HG02763 (cell line): ENCODE measurements around the gene ATXN2.
"Not testable (repeated sequence)": the region's sequence is repeated elsewhere in the genome, so short reads cannot be mapped to it uniquely, and the experiment has no call there.

ENCODE experiments used
- ATAC-seq: cut with Tn5 transposase; IDR thresholded peaks from one replicate; pipeline ENCODE4 v1.9.1; 2021; ENCODE audit warnings: mild to moderate bottlenecking, moderate library complexity; ENCODE audit not compliant: unreplicated experiment

ATXN2 gene

DNA sequence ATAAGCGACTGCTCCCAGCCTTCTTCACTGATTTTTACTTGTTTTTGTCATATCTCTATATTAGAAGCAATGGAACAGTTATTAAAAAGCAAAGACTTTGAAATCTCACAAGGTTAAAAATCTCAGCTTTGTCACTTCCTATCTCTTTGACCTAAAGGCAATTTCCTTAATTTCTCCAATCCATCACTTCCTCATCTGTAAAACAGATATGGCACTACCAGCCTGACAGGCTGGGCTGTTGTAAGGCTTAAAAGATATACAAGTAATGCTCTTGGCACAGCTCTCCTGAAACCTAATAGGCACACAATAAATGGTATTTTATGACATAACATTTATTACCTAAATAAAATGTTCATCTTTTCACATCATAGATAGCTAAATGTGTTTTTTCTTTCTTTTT lies 25.6 kb downstream of the ATXN2 start:
- no peak for ATAC-seq

DNA sequence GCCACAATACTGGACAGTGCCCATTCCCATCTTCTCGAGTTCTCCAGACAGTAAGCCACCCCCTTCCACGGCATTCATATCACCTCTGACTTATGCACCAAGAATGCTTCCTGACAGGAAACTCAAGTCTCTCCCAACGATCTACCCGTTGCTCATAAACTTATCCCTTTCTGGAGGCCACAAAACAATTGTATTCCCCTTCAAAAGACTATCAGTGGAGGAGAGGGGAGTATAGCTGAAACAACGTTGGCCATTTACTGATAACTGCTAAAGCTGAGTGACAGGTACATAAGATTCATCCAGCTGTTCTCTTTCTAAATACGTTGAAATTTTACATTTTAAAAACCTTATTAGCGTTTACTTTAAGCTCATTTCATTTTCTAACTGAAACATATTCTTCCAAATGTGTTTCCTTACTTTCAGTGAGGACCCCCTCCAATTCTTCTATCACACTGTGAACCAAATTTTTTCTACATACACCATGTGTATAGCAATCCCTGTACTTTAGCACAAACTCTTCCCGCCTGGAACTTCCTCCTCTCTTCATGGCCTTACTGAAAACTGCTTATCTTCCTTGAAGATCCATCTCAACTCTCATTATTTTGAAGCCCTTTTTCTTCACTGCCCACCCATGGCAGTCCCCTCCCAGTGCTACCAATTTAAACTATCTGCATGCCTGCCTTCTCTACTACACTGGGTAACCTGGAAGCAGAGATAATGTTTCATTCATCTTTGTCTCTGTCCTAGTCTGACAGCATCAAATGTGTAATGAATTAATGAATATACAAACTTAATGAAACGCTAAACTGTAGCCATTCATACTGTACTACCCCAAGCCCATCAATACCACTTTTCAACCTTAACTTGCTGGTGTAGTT lies 28.8 kb downstream of the ATXN2 start:
- no peak for ATAC-seq

DNA sequence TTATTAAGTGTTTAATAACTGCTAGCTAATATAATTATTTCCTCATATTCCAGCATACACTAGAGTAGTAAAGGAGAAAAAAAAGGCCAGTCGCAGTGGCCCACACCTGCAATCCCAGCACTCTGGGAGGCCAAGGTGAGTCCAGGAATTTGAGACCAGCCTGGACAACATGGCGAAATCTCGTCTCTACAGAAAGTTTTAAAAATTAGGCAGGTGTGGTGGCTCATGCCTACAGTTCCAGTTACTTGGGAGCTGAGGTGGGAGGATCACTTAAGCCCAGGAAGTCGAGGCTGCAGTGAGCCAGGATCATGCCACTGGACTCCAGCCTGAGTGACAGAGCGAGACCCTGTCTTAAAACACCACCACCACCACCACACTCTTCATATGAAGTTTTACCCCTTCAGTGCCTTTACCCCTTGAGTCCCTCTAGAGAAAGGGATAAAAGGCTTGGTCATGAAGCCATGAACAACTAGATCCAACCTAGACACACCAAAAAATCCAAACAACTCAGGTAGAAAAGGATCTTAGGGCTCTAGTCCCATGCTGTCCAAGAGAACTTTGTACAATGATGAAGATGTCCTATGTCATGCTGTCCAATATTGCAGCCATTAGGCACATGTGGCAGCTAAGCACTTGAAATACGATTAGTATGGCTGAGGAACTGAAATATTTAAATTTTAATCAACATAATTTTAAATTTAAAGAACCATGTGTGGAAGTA lies 29.6 kb downstream of the ATXN2 start:
- no peak for ATAC-seq

DNA sequence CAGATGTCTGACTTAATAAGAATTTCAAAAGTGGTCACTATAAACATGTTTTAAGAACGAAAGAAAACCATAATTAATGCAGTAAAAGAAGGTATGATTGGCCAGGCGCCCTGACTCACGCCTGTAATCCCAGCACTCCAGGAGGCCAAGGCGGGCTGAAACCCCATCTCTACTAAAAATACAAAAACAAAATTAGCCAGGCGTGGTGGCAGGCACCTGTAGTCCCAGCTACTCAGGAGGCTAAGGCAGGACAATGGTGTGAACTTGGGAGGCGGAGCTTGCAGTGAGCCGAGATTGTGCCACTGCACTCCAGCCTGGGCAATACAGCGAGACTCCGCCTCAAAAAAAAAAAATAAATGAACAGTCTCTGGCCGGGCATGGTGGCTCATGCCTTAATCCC lies 38.3 kb downstream of the ATXN2 start:
- ATAC-seq = not testable (repeated sequence)

DNA sequence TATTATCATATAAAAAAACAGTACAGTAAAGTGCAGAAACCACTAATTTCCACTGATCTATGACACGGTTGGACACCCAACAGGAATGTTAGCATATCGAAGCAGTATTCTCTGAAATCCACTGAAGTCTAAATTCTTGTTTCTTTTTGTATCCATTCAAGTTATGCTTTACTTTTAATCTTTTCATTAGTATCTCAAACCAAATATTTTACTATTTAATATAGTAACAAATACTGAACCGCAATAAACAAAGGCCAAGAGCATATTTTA lies 41.1 kb downstream of the ATXN2 start:
- ATAC-seq = no peak

DNA sequence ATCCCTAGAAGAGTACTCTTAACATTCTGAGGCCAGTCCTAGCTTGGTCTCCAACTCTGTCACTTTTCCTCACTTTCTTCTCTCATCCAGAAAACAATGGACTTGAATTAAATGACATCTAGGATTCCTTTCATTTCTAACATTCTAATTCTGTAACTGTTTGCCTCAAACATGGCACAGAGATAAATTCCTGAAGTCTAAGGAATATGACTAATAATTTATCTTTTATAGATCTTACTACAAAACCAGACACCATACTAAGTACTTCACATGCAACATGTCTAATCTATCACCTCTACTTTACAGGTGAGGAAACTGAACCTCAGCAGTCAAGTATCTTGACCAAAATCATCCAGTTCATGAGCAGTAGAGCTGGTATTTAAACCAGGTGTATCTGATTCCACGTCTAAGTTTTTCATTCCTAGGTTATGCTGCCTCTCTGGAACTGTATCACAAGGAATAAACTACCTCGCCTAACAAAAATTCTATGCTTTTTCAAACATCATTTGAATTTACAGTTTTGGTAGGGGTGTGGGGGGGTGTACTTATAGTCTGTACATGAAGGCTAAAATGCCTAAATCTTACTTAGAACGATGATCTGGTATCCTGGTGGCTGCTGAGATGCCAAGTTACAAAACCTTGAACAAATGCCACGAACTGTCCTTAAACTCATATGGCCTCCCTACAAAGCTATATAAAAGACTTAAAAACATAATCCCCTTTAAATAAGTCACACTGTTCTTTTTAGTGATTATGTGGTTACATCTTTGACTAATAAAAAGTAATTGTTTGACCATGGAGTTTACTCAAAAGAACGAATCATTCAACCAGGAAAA lies 41.6 kb downstream of the ATXN2 start:
- no peak for ATAC-seq

DNA sequence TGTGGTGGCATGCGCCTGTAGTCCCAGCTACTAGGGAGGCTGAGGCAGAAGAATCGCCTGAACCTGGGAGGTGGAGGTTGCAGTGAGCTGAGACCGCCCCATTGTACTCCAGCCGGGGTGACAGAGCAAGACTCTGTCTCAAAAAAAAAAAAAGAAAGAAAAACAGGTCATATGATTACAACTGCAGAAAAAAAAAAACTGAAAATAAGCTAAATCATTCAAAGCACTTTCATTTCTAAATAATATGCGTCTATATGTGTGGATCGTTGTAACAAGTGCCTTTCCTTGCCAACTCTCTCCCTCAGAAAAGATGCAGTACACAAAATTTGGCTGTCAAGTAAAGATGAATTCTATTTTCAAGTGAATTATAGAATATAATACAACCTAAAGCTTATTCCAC lies 42.4 kb downstream of the ATXN2 start:
- no peak for ATAC-seq

DNA sequence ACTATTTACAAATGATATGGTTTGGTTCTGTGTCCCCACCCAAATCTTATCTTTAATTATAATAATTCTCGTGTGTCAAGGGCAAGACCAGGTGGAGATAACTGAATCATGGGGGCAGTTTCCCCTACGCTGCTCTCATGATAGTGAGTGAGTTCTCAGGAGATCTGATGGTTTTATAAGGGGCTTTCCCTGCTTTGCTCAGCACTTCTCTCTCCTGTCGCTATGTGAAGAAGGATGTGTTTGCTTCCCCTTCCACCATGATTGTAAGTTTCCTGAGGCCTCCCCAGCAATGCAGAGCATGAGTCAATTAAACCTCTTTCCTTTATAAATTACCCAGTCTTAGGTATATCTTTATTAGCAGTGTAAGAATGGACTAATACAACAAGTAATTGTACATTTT lies 43.8 kb downstream of the ATXN2 start:
- ATAC-seq = not testable (repeated sequence)

DNA sequence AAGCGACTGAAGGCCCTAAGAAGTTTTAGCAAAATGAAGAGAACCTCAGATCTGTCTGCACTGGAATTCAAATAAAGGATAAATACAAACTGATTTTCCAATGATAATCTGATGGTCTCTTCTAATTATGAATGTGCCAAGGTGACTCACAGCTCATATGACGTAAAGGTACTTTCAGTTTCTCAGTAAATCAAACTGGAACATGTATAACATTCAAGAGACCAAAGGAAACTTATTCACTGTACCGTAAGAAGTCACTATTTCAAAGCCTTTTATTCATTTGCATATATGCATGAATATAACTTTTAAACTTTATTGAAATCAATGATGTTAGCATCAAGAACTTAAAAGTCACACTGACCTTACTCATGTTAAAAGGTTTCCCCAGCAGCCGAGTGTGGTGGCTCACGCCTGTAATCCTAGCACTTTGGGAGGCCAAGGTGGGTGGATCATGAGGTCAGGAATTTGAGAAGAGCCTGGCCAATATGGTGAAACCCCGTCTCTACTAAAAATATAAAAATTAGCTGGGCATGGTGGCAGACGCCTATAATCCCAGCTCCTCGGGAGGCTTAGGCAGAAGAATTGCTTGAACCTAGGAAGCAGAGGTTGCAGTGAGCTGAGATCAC lies 52.2 kb downstream of the ATXN2 start:
- no peak for ATAC-seq

DNA sequence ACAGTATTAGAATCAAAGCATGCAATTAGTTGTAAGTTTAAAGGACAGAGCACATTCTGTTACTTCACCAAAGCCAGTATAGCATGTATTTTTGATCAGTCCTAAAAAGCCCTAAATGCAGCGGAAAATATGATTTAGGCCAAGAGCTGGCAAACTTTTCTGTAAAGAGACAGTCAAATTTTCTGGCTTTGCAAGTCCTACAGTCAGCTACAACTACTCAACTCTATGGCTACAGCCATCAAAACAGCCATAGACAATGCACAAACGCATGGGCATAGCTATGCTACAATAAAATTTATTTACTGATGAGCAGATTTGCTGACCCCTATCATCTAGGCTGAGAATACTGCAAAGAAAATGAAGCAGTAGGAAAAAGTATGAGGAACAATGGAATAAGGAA lies 52.9 kb downstream of the ATXN2 start:
- ATAC-seq = no peak

DNA sequence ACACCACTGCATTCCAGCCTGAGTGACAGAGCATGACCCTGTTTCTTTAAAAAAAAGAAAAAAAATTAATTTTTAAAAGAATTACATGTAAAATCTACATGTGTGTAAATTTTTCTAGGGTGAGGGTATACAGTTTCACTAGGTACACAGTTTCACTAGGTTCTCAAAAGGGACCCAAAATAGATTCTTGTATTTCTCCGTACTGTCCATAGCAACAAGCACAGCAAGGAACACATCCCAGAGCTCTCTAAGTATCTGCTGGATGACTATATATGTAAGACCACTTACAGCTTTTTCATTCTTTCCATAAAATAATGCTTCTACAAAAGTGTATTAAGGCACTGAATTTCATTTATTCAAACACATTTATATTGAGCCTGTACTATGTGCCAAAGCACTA lies 55.1 kb downstream of the ATXN2 start:
- no peak for ATAC-seq

DNA sequence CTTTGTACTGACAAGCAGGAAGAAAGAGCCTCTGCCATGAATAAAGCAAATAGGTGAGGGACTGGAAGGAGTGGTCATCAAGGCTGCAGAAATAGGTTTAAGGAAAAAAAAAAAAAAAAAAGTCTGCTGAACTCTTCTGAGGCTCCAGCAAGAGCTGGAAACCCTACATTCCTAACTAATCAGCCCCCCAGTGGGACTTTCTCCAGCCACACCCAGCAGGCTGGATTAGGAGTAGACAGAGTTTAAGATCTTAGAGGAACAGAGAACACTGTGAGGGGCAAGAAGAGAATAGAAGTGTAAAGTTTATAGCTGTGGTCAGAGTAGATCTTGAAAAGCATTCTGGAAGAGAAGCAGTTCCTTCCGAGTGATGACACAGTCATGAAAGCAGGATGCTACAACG lies 66.4 kb downstream of the ATXN2 start:
- no peak for ATAC-seq

DNA sequence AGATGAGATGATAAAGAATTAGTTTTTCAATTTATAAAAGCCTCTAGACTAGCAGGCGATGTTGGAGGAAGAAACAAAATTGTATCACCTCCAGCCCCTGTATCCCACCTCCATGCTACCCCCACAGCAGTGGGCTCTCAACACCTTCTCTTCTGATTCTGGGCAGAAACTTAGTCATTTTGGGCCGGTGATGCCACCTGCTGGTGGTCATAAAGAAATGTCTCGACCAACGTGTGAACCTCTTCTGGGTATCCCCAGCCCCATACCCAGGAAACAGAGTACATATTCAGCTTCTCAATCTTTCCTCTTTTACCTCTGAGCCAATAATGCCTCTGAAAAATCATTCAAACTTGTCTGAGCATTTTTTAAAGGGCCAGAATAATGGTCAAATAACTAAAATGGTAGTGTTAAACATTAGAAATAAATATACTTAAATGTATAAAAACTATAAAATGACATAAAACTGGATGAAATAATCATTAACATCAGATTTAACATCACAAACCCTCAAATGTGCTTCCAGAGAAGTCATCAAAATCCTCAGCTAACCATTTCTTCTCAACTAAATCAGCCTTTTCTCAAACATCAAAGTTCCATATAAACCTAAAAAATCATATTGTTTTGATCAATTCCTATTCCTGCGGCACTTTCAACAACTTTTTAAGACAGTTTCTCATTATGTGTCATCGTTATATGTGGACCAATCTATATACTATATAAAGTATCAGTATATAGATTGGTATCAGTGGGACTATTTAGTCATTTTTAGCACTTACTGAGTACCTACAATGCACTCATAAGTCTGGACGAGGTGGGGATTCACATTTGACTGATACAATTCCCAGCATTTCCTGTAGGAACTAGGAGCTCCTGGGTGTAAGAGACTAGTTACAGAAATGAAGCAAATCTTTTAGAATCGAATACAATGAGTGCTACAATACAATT lies 69.4 kb downstream of the ATXN2 start:
- no peak for ATAC-seq

DNA sequence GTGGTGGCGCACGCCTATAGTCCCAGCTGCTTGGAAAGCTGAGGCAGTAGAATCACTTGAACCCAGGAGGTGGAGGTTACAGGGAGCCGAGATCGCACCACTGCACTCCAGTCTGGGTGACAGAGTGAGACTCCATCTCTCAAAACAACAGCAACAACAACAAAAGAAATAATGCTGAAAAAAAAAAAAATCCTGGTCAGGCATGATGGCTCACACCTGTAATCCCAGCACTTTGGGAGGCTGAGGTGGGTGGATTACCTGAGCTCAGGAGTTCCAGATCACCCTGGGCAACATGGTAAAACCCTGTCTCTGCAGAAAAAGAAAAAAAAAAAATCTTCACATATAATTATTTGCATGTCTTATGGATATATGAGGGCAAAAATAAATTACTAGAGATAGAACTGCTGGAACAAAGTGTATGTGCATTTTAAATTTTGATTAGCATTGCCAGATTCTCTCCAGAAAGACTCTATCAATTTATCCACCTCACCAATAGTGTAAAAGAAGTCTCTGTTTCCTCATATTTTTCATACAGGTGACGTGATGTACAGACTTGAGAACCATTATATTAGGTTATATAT lies 75.4 kb downstream of the ATXN2 start:
- no peak for ATAC-seq

DNA sequence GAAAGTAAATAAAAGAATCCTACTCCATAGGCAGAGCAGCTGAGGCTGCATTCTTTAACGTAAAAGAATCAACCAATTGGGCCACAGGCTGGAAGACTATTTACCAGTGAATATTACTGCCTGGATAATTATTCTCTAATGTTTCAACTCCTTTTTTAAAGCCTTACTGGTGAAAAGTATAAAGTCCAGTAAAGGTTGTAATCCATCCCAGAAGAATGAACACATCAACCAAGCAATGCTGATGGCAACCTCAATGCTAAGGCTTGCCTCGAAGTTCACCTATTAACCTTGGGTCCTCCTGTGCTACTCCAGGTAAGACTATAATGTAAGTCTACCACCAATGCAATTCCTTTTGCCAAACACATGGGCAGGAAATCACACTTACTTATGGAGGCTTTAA lies 77.3 kb downstream of the ATXN2 start:
- no peak for ATAC-seq

DNA sequence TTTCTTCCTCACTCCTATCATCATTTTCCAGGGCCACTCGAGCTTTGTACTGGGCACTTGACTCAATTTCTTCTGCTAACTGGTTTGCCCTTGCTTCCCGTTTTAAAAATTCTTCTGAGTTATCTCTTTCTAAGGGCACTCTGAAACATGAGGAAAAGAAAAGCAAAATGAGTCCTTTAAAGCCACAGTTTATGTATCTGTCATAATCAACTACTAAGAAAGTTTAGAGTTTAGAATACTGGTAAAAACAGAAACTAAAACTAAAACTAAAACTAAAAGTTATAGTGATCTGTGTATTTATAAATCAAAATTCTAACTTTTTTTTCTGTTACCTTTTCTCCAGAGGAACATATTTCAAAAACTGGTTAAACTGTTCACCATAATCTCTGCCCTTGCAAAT lies 79.2 kb downstream of the ATXN2 start:
- no peak for ATAC-seq

DNA sequence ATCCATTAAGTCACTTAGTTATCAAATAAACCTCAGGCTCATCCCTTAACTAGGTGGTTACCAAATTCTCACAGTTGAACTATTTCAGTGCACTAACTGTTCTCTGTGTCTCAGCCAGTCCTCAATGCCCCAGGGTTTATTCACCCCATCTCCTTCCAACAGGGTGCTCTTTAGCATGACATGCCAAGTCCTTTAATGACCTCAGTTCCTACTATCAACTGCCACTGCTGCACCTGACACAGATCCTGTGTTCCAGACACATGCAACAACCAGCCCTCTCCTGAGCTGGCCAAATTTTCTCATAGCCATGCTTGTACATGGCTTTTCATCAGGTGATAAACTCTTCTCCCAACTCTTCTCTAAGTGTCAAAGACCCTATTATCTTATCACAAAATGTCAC lies 80.0 kb downstream of the ATXN2 start:
- no peak for ATAC-seq

DNA sequence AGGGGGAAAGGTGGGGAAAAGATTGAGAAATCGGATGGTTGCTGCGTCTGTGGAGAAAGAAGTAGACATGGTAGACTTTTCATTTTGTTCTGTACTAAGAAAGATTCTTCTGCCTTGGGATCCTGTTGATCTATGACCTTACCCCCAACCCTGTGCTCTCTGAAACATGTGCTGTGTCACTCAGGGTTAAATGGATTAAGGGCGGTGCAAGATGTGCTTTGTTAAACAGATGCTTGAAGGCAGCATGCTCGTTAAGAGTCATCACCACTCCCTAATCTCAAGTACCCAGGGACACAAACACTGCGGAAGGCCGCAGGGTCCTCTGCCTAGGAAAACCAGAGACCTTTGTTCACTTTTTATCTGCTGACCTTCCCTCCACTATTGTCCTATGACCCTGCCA lies 91.4 kb downstream of the ATXN2 start:
- not testable (repeated sequence) for ATAC-seq

DNA sequence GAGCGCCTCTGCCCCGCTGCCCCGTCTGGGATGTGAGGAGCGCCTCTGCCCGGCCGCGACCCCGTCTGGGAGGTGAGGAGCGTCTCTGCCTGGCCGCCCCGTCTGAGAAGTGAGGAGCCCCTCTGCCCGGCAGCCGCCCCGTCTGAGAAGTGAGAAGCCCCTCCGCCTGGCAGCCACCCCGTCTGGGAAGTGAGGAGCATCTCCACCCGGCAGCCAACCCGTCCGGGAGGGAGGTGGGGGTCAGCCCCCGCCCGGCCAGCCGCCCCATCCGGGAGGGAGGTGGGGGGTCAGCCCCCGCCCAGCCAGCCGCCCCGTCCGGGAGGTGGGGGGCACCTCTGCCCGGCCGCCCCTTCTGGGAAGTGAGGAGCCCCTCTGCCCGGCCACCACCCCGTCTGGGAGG lies 91.9 kb downstream of the ATXN2 start:
- not testable (repeated sequence) for ATAC-seq

DNA sequence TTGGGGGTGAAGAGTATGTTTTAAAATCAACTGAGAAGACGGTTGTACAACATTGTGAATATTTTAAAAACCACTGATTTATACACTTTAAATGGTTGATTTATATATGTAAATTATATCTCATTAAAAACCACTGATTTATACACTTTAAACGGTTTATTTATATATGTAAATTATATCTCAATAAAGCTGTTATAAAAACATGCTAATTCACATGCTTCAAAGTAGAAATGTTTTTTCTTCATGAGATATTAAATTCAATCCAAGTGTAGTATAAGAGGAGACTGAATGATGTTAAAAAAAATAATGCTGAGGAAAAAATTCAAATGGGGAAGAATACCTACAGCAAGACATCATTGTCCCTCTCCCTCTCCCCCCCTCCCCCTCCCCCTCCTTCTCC lies 92.9 kb downstream of the ATXN2 start:
- no peak for ATAC-seq
